NCI-H2196 (cell line): ENCODE measurements around the gene GRWD1.
A peak's percentile ranks its signal among the peaks of the same experiment; 100 is the strongest.

ENCODE experiments used
- DNase-seq: peaks from one replicate; lab custom pipeline; 2025; ENCODE audit not compliant: unreplicated experiment; lab: John Stamatoyannopoulos, UW

Gene GRWD1

GRCh38 chr19:48455908-48456562 lies 10.3 kb downstream of the GRWD1 start:
- no peak for DNase-seq

DNA sequence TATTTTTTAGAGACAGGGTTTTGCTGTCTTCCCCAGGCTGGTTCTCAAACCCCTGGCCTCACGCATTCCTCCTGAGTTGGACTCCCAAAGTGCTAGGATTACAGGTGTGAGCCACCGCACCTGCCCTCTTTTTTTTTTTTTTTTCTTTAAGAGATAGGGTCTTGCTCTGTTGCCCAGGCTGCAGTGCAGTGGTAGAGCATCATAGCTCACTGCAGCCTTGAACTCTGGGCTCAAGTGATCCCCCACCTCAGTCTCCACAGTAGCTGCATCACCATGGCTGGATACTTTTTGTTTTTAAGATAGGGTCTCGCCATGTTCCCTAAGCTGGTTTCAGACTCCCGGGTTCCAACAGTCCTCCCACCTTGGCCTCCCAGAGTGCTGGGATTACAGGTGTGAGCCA lies 11.1 kb downstream of the GRWD1 start:
- DNase-seq = no peak

GRCh38 chr19:48458016-48458415 lies 12.2 kb downstream of the GRWD1 start:
- no peak for DNase-seq

DNA sequence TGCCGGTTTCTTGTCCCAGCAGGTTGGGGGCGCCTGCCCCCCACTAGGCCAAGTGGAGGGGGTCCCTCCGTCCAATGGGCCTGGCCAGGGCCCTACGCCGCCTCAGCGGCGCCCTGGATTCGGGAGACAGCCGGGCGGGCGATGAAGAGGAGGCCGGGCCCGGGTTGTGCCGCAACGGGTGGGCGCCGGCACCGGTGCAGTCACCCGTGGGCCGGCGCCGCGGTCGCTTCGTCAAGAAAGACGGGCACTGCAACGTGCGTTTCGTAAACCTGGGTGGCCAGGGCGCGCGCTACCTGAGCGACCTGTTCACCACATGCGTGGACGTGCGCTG lies 15.8 kb downstream of the GRWD1 start:
- DNase-seq = no peak

DNA sequence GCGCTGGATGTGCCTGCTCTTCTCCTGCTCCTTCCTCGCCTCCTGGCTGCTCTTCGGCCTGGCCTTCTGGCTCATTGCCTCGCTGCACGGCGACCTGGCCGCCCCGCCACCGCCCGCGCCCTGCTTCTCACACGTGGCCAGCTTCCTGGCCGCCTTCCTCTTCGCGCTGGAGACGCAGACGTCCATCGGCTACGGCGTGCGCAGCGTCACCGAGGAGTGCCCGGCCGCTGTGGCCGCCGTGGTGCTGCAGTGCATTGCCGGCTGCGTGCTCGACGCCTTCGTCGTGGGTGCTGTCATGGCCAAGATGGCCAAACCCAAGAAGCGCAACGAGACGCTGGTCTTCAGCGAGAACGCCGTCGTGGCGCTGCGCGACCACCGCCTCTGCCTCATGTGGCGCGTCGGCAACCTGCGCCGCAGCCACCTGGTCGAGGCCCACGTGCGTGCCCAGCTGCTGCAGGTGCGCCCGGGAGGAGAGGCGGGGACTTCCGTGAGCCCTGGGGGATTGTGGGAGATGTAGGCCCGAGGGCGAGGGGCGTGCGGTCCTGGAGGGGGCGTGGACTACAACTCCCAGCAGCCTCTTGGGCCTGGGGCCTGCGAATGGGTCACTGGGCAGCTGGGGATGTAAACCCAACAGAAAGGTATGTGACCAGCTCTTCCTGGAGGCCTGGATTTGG lies 16.3 kb downstream of the GRWD1 start:
- no peak for DNase-seq

GRCh38 chr19:48465215-48465614 lies 19.4 kb downstream of the GRWD1 start:
- DNase-seq = no peak

- no peak for DNase-seq
These were observed 21.0 kb downstream of the GRWD1 start for GRCh38 chr19:48466561-48467325.

- peak; percentile 100 for DNase-seq
These were observed 23.0 kb downstream of the GRWD1 start for GRCh38 chr19:48468772-48469288.

DNA sequence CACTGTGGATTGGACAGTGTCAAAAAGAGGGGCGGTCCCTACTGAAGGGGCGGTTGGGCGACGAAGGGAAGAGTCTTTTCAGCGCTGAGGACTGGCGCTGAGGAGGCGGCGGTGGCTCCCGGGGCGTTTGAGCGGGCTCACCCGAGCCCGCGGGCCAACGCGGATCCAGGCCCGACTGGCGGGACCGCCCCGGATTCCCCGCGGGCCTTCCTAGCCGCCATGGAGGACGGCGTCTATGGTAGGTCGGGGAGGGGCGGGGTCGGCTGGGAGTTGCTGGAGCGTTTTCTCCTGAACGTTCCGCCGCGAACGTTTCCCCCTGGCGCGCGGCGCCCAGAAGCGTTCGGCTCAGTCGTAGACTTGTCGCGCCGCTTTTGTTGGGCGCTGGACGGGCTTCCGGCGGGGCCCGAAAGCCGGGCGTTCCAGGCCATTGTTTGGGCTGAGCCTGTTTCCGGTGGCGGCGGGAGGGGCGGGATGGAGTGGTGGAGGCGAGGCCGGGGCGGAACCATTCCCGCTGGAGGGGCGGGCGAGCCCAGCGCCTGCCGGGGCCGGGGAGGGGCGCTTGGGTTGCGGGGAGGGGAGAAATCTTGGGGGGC lies 23.6 kb downstream of the GRWD1 start, which contains the start of gene CYTH2:
CYTH2 (plus strand) TSS at position 81 of the 593 bp plus-strand sequence; CDS start at position 220, 139 bp downstream.
- peak; percentile 82 for DNase-seq

GRCh38 chr19:48469934-48470680 lies 24.3 kb downstream of the GRWD1 start:
- DNase-seq = no peak

GRCh38 chr19:48470856-48471255 lies 25.1 kb downstream of the GRWD1 start:
- DNase-seq = no peak

DNA sequence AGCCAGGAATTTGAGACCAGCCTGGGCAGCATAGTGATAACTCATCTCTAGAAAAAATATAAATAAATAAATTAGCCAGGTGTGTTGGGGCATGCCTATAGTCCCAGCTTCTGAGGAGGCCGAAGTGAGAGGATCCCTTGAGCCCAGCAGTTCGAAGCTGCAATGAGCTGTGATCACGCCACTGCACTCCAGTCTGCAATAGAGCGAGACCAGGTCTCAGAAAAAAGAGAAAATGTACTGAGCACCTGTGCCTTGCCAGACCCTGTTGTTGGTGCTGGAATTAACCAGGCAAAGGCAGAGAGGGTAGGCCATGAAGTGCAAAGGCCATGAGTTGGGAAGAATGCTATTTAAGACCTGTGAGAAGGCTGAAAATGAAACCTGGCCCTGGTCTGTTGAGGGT lies 26.1 kb downstream of the GRWD1 start:
- DNase-seq = no peak

GRCh38 chr19:48473161-48473966 lies 27.6 kb downstream of the GRWD1 start:
- no peak for DNase-seq

DNA sequence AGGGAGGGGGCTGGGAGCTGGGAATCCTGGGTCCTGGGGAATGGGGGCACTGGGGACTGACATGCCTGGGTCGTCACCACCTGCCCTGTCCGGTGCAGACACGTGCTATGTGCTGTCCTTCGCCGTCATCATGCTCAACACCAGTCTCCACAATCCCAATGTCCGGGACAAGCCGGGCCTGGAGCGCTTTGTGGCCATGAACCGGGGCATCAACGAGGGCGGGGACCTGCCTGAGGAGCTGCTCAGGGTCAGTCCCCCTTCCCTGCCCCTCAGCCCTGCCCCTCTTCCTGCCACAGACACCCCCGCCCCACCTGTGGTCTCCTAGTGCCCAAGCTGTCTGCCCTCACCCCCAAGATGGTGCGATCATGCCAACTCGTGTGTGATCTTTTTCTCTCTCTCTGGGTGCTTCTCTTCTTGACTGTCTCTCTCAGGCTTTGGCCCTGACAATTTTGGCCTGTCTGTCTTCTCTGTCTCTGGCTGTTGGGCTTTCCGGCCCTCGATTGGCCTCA lies 28.4 kb downstream of the GRWD1 start:
- DNase-seq = no peak

GRCh38 chr19:48475369-48476068 lies 29.7 kb downstream of the GRWD1 start:
- no peak for DNase-seq

DNA sequence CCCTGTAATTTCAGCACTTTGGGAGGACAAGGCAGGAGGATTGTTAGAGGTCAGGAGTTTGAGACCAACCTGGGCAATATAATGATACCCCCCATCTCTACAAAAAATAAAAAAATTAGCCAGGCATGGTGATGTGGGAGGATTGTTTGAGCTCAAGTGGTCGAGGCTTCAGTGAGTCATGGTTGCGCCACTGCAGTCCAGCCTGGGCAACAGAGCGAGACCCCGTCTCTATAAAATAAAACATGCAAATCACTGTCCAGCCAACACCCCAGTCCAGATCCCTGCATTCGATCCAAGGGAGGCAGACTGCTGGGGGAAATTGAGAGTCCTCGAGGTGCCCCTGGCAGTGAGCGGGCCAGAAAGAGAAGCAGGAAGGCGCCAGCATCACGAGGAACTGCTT lies 30.4 kb downstream of the GRWD1 start:
- no peak for DNase-seq

DNA sequence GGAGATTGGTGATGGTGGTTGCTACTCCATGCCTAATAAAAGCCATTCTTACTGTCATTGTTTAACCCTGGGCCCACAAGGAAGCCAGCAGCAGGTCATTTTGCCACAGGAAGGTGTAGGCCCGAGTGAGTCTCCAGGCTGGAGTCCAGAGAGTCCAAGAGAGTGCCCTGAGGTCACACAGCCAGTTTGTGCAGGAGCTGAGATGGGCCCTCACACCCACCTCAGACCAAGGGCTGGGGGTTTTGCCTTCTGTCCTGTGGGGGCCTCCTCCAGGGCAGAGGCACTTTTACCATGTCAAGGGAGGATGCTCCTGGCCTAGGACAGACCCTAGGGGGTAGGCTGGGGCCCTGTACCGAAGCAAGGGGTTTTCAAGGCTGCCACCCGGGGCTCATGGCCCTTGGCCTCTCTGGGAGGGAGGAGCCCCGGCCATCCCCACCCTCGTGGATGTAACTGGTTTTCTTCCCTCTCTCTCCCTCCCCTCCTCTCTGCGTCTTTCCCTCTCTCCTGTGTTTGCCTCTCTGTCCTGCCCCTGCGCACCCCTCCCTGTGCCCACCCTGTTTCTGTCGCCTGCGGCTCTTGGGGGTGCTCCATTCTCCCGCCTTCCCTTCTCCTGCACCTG lies 31.4 kb downstream of the GRWD1 start:
- no peak for DNase-seq

- no peak for DNase-seq
These were observed 32.0 kb downstream of the GRWD1 start for GRCh38 chr19:48477698-48478338.
